DMS153 treated with DMSO at 0.1 percent for 48 hours (cell line): ENCODE results near the gene ARHGEF40.

Source experiments
- DNase-seq: peaks from one replicate; lab custom pipeline; 2025; ENCODE audit not compliant: unreplicated experiment; lab: John Stamatoyannopoulos, UW

ARHGEF40 gene

GRCh38 chr14:21058903-21059302 lies 11.2 kb upstream of the ARHGEF40 start:
- DNase-seq: no peak

GRCh38 chr14:21059842-21060613 lies 10.1 kb upstream of the ARHGEF40 start:
- DNase-seq: no peak

- DNase-seq: no peak
Measured at GRCh38 chr14:21060614-21061346, 9.3 kb upstream of the ARHGEF40 start.

GRCh38 chr14:21061347-21061668 lies 8.8 kb upstream of the ARHGEF40 start:
- DNase-seq: no peak

GRCh38 chr14:21063479-21063878 lies 6.6 kb upstream of the ARHGEF40 start:
- DNase-seq: no peak

GRCh38 chr14:21066882-21067502 lies 3.1 kb upstream of the ARHGEF40 start:
- peak; percentile 14 for DNase-seq

GRCh38 chr14:21068521-21069387 lies 1.4 kb upstream of the ARHGEF40 start:
- peak; percentile 82 for DNase-seq

- peak; percentile 16 for DNase-seq
Measured at GRCh38 chr14:21069388-21070082, 569 bp upstream of the ARHGEF40 start.

- peak; percentile 16 for DNase-seq
Measured at GRCh38 chr14:21070610-21071224, 613 bp downstream of the ARHGEF40 start.

- DNase-seq: peak; percentile 66
Measured at GRCh38 chr14:21071225-21072030, 1.3 kb downstream of the ARHGEF40 start.

- no peak for DNase-seq
Measured at GRCh38 chr14:21072031-21072473, 1.9 kb downstream of the ARHGEF40 start.

GRCh38 chr14:21072781-21073339 lies 2.8 kb downstream of the ARHGEF40 start:
- DNase-seq: no peak

GRCh38 chr14:21073921-21074320 lies 3.8 kb downstream of the ARHGEF40 start:
- no peak for DNase-seq

- DNase-seq: no peak
Measured at GRCh38 chr14:21074398-21075272, 4.5 kb downstream of the ARHGEF40 start.

GRCh38 chr14:21075719-21076437 lies 5.8 kb downstream of the ARHGEF40 start:
- no peak for DNase-seq

- no peak for DNase-seq
Measured at GRCh38 chr14:21077672-21078071, 7.6 kb downstream of the ARHGEF40 start.

GRCh38 chr14:21078287-21078686 lies 8.2 kb downstream of the ARHGEF40 start:
- no peak for DNase-seq
